H9 (cell line): ENCODE data around the gene DEAF1. TPM values are rescaled to one million over a fixed set of nuclear protein-coding genes. Genes with fewer than 3 reads are reported as not detected.
A peak's percentile ranks its signal among the peaks of the same experiment; 100 is the strongest.

Experiments used
- DNase-seq: peaks from one replicate; pipeline ENCODE4 v3.0.0-alpha.2; 2017
- H2AFZ ChIP-seq: one replicate; pipeline ENCODE4 v1.6.1; 2013; ENCODE audit warnings: mild to moderate bottlenecking, low read length, control low read depth, moderate library complexity
- H2AK5ac ChIP-seq: 2 replicates; pipeline ENCODE4 v1.6.1; 2013; ENCODE audit warnings: low read length, control low read depth, mixed read lengths; ENCODE audit not compliant: insufficient read length
- H2BK120ac ChIP-seq: one replicate; pipeline ENCODE4 v1.6.1; 2013; ENCODE audit warnings: low read depth, mild to moderate bottlenecking, low read length, control low read depth, inconsistent platforms; ENCODE audit not compliant: poor library complexity, severe bottlenecking
- H2BK12ac ChIP-seq: 2 replicates; pipeline ENCODE4 v1.6.1; 2013; ENCODE audit warnings: low read length, control low read depth, mixed read lengths, low read depth; ENCODE audit not compliant: insufficient read length
- H2BK15ac ChIP-seq: 2 replicates; pipeline ENCODE4 v1.6.1; 2013; ENCODE audit warnings: low read depth, low read length, control low read depth
- H2BK20ac ChIP-seq: one replicate; pipeline ENCODE4 v1.6.1; 2013; ENCODE audit warnings: low read depth, mild to moderate bottlenecking, low read length, control low read depth, inconsistent platforms; ENCODE audit not compliant: poor library complexity, severe bottlenecking
- H2BK5ac ChIP-seq: 2 replicates; pipeline ENCODE4 v1.6.1; 2013; ENCODE audit warnings: low read length, control low read depth, mixed read lengths; ENCODE audit not compliant: insufficient read length
- H3K14ac ChIP-seq: 2 replicates; pipeline ENCODE4 v1.6.1; 2013; ENCODE audit warnings: low read length, control low read depth; ENCODE audit not compliant: insufficient read depth
- H3K18ac ChIP-seq: 2 replicates; pipeline ENCODE4 v1.6.1; 2013; ENCODE audit warnings: low read depth, mild to moderate bottlenecking, mixed read lengths, low read length, control low read depth; ENCODE audit not compliant: insufficient read length
- H3K23ac ChIP-seq: 2 replicates; pipeline ENCODE4 v1.6.1; 2013; ENCODE audit warnings: low read length, control low read depth, mixed read lengths, low read depth; ENCODE audit not compliant: insufficient read length
- H3K23me2 ChIP-seq: 2 replicates; pipeline ENCODE4 v1.6.1; 2013; ENCODE audit warnings: low read depth, mild to moderate bottlenecking, mixed read lengths, low read length, control low read depth; ENCODE audit not compliant: insufficient read length, poor library complexity, severe bottlenecking
- H3K27ac ChIP-seq: 2 replicates; pipeline ENCODE4 v1.5.1; 2013; ENCODE audit warnings: low read length, control low read depth, mixed read lengths, low read depth; ENCODE audit not compliant: insufficient read length
- H3K27me3 ChIP-seq: 2 replicates; pipeline ENCODE4 v1.6.1; 2013; ENCODE audit warnings: low read length, control low read depth, inconsistent platforms; ENCODE audit not compliant: insufficient read depth
- H3K4ac ChIP-seq: 2 replicates; pipeline ENCODE4 v1.6.1; 2013; ENCODE audit warnings: low read depth, mild to moderate bottlenecking, control low read depth, inconsistent platforms, low read length, moderate library complexity
- H3K4me1 ChIP-seq: 2 replicates; pipeline ENCODE4 v1.6.1; 2013; ENCODE audit warnings: low read length, control low read depth, inconsistent platforms; ENCODE audit not compliant: insufficient read depth
- H3K4me2 ChIP-seq: 2 replicates; pipeline ENCODE4 v1.6.1; 2013; ENCODE audit warnings: low read length, control low read depth, mixed read lengths; ENCODE audit not compliant: insufficient read length, insufficient read depth
- H3K56ac ChIP-seq: 2 replicates; pipeline ENCODE4 v1.6.1; 2013; ENCODE audit warnings: low read depth, mild to moderate bottlenecking, mixed read lengths, low read length, control low read depth; ENCODE audit not compliant: insufficient read length
- H3K79me1 ChIP-seq: 2 replicates; pipeline ENCODE4 v1.6.1; 2013; ENCODE audit warnings: low read depth, mild to moderate bottlenecking, moderate library complexity, low read length, control low read depth, inconsistent platforms; ENCODE audit not compliant: insufficient read depth, poor library complexity, severe bottlenecking
- H3K79me2 ChIP-seq: 2 replicates; pipeline ENCODE4 v1.6.1; 2013; ENCODE audit warnings: low read length, control low read depth, inconsistent platforms; ENCODE audit not compliant: insufficient read depth
- H3K9ac ChIP-seq: 2 replicates; pipeline ENCODE4 v1.6.1; 2013; ENCODE audit warnings: low read length, control low read depth, mixed read lengths; ENCODE audit not compliant: insufficient read length; ENCODE audit errors: extremely low read depth
- H3K9me3 ChIP-seq: one replicate; pipeline ENCODE4 v1.6.1; 2013; ENCODE audit warnings: low read depth, low read length, inconsistent platforms; ENCODE audit not compliant: control insufficient read depth
- H3T11ph ChIP-seq: one replicate; pipeline ENCODE4 v1.6.1; 2013; ENCODE audit warnings: mild to moderate bottlenecking, low read length, control low read depth, inconsistent platforms
- H4K20me1 ChIP-seq: one replicate; pipeline ENCODE4 v1.6.1; 2013; ENCODE audit not compliant: control insufficient read depth, insufficient read length, insufficient read depth
- H4K5ac ChIP-seq: 2 replicates; pipeline ENCODE4 v1.6.1; 2013; ENCODE audit warnings: low read depth, mild to moderate bottlenecking, mixed read lengths, low read length, control low read depth; ENCODE audit not compliant: insufficient read length
- H4K8ac ChIP-seq: replicated peaks from 2 replicates; pipeline ENCODE4 v1.6.1; 2013; ENCODE audit warnings: low read length, control low read depth, mixed read lengths, low read depth; ENCODE audit not compliant: insufficient read length
- H4K91ac ChIP-seq: 2 replicates; pipeline ENCODE4 v1.6.1; 2013; ENCODE audit warnings: low read depth, mild to moderate bottlenecking, moderate library complexity, mixed read lengths, low read length, control low read depth; ENCODE audit not compliant: insufficient read length
- H3K27ac Mint-ChIP-seq, 3 experiments: 2 replicates in 2 of 3; 3 replicates in 1 of 3; pipeline ENCODE4 v1.8.0; 2020 to 2021; ENCODE audit warnings: mixed read lengths in 3 of 3, mild to moderate bottlenecking in 1 of 3, moderate library complexity in 1 of 3
- H3K27me3 Mint-ChIP-seq: 2 replicates; pipeline ENCODE4 v1.8.0; 2021; ENCODE audit warnings: low read depth, mild to moderate bottlenecking, moderate library complexity, mixed read lengths
- H3K36me3 Mint-ChIP-seq, 3 experiments: 2 replicates in 2 of 3; 3 replicates in 1 of 3; pipeline ENCODE4 v1.8.0; 2020 to 2021; ENCODE audit warnings: low read depth in 3 of 3, mixed read lengths in 3 of 3; ENCODE audit not compliant: insufficient read depth in 1 of 3
- H3K4me1 Mint-ChIP-seq, 2 experiments: 2 replicates each; pipeline ENCODE4 v1.8.0; 2020; ENCODE audit warnings: mixed read lengths in 2 of 2
- H3K4me3 Mint-ChIP-seq, 2 experiments: 2 replicates in 1 of 2; 3 replicates in 1 of 2; pipeline ENCODE4 v1.8.0; 2020 to 2021; ENCODE audit warnings: mild to moderate bottlenecking in 2 of 2, mixed read lengths in 2 of 2, moderate library complexity in 1 of 2
- H3K9me3 Mint-ChIP-seq, 2 experiments: 2 replicates in 1 of 2; 3 replicates in 1 of 2; pipeline ENCODE4 v1.8.0; 2020; ENCODE audit warnings: mild to moderate bottlenecking in 2 of 2, mixed read lengths in 2 of 2, moderate library complexity in 1 of 2
- WGBS: extraction: QIAGEN DNeasy Blood & Tissue Kit; methylation state at CpG from one replicate; pipeline ENCODE4 v1.1.7; 2013; ENCODE audit warnings: missing lambda C conversion rate, low lambda C conversion rate, mixed read lengths; ENCODE audit not compliant: insufficient read length; ENCODE audit errors: extremely low coverage; 5-methylcytosine and 5-hydroxymethylcytosine counted together
- total RNA-seq: library from RNA; stranded (reverse); gene quantifications from 2 replicates; pipeline ENCODE4 v1.2.1, GENCODE V29; 2021
- TF ChIP-seq, protein P1 (sequence below): fragments of 200-600 bp; sonication (generic); conservative IDR thresholded peaks from 3 replicates; pipeline ENCODE4 v1.8.0; 2021; ENCODE audit warnings: antibody characterized with exemption, mild to moderate bottlenecking

Gene DEAF1
- total RNA-seq, 1 experiment from 2014 or later: 67.3 TPM

DNA sequence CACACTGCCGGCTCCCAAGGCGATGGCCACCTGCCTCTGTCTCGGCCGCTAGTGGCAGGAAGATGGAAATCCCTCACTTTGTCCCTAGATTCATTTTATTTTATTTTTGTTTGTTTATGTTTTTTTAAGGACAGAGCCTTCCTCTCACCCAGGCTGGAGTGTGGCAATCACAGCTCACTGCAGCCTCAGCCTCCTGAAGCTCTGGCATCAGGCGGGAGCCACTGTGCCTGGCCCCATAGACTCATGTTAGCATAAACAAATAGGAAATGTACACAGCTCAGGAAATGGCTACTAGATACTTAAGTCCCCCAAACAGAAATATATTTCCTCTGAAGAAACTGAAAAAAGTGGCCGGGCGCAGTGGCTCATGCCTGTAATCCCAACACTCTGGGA, 4.1 kb upstream of the DEAF1 start:
- no peak overlapping the region for H2AK5ac ChIP-seq
- no CpG with 5 or more reads among the region's 7 CpGs for WGBS
- peaks cover 1% of the 10 kb centered on the region; the same call in 1 of the 2 replicates for H3K79me2 ChIP-seq

More for the DNA sequence above, 4.1 kb upstream of the DEAF1 start:
- H2BK15ac ChIP-seq: no peak overlapping the region
- no peak overlapping the region for H3K4me2 ChIP-seq
- H3K14ac ChIP-seq: no peak overlapping the region
- H3K18ac ChIP-seq: no peak overlapping the region
- H4K91ac ChIP-seq: no peak overlapping the region
- peaks cover 8% of the 10 kb centered on the region; the same call in 1 of the 2 replicates for H3K4me1 ChIP-seq
- no peaks in the 10 kb centered on the region for H3K27me3 ChIP-seq
- no peak overlapping the region for H3K9ac ChIP-seq
- no peak overlapping the region for H4K5ac ChIP-seq
- Mint-ChIP-seq H3K4me3 (no peak overlapping the region), H3K27ac (peak overlapping the region in 1 of 3 experiments; percentile 35; a peak in 2 of 7 replicates), H3K4me1 (peaks cover 15 to 23% of the 10 kb centered on the region in 2 experiments), H3K27me3 (no peaks in the 10 kb centered on the region), H3K9me3 (no peaks in the 10 kb centered on the region; a peak in 1 of 5 replicates), H3K36me3 (peaks cover 2 to 12% (median 12%) of the 10 kb centered on the region in 3 experiments; a peak in 5 of 7 replicates)
- no peak overlapping the region for H2AFZ ChIP-seq
- H3K79me1 ChIP-seq: no peaks in the 10 kb centered on the region
- H3K9me3 ChIP-seq: no peaks in the 10 kb centered on the region
- no peak overlapping the region for H2BK120ac ChIP-seq
- DNase-seq: no peak
- H2BK12ac ChIP-seq: no peak overlapping the region
- no peak overlapping the region for H3K56ac ChIP-seq
- H3K23me2 ChIP-seq: no peaks in the 10 kb centered on the region
- H3K4ac ChIP-seq: no peak overlapping the region
- H2BK5ac ChIP-seq: no peak overlapping the region
- TF ChIP-seq, protein P1, sequence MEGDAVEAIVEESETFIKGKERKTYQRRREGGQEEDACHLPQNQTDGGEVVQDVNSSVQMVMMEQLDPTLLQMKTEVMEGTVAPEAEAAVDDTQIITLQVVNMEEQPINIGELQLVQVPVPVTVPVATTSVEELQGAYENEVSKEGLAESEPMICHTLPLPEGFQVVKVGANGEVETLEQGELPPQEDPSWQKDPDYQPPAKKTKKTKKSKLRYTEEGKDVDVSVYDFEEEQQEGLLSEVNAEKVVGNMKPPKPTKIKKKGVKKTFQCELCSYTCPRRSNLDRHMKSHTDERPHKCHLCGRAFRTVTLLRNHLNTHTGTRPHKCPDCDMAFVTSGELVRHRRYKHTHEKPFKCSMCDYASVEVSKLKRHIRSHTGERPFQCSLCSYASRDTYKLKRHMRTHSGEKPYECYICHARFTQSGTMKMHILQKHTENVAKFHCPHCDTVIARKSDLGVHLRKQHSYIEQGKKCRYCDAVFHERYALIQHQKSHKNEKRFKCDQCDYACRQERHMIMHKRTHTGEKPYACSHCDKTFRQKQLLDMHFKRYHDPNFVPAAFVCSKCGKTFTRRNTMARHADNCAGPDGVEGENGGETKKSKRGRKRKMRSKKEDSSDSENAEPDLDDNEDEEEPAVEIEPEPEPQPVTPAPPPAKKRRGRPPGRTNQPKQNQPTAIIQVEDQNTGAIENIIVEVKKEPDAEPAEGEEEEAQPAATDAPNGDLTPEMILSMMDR: no peak
- no peak overlapping the region for H4K8ac ChIP-seq
- H3K23ac ChIP-seq: no peak overlapping the region
- no peaks in the 10 kb centered on the region for H4K20me1 ChIP-seq
- no peak overlapping the region for H2BK20ac ChIP-seq
- no peak overlapping the region for H3T11ph ChIP-seq
- H3K27ac ChIP-seq: no peak overlapping the region
